ENCODE data around the gene MBD6. TPM values are rescaled to one million over a fixed set of nuclear protein-coding genes. Genes with fewer than 3 reads are reported as not detected.
"Not testable (repeated sequence)": the region's sequence is repeated elsewhere in the genome, so short reads cannot be mapped to it uniquely, and the experiment has no call there.

The MBD6 gene
- polyA plus RNA-seq, 2 of the 4 experiments (the other 2 are of a cell fraction): 4.6 to 24.2 TPM

DNA sequence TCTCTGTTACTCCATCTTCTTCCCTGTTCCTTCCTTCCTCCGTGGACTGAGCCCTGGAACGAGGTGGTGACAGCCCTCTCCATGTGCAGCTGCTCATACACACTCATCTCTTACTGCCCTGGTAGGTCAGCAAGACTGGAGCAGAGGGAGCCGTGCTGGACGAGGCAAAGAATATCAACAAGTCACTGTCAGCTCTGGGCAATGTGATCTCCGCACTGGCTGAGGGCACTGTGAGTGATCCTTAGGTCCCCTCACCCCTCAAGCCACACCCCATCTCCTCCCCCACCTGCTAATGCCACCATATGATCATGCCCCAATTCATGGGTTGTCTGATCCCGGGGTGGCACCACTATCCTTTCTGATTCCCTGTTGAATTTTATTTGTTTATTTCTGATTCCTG, 46.2 kb downstream of the MBD6 start:
- CTCF ChIA-PET: interaction anchor here (1.0 to 9.3 kb wide), 2 partner anchors 15 to 168 kb away, joined by 3 to 104 read pairs; no protein-coding TSS in a partner anchor
- Histone ChIP-seq H3K4me3 (no peak overlapping the region), H3K4me2 (no peak overlapping the region), H3K4me1 (no peaks in the 10 kb centered on the region), H3K9me3 (no peaks in the 10 kb centered on the region), H3K27ac (no peak overlapping the region)
- ATAC-seq (no peak; a peak in 2 of 6 replicates), FAIRE-seq (no peak), DNase-seq (ENCODE audit: low read depth in 1 of 2, low spot score in 1 of 2) (no peak)
- TF ChIP-seq SMC3 (IDR thresholded peaks at IDR 0.05): no peak
- TF ChIP-seq MAZ (IDR thresholded peaks at IDR 0.05; ENCODE audit: borderline replicate concordance, low read depth, low read length): no peak
- TF ChIP-seq, protein P1, sequence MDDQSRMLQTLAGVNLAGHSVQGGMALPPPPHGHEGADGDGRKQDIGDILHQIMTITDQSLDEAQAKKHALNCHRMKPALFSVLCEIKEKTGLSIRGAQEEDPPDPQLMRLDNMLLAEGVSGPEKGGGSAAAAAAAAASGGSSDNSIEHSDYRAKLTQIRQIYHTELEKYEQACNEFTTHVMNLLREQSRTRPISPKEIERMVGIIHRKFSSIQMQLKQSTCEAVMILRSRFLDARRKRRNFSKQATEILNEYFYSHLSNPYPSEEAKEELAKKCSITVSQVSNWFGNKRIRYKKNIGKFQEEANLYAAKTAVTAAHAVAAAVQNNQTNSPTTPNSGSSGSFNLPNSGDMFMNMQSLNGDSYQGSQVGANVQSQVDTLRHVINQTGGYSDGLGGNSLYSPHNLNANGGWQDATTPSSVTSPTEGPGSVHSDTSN (IDR thresholded peaks at IDR 0.05): no peak
- TF ChIP-seq ZC3H11A (IDR thresholded peaks at IDR 0.05): no peak
- TF ChIP-seq TFCP2L1 (CRISPR knock-in tag; IDR thresholded peaks at IDR 0.05): no peak
- TF ChIP-seq JUN (IDR thresholded peaks at IDR 0.05): no peak
- TF ChIP-seq MAFK (IDR thresholded peaks at IDR 0.05; ENCODE audit: partially characterized antibody): no peak
- no peak for TF ChIP-seq KDM1A (IDR thresholded peaks at IDR 0.05; ENCODE audit: low read depth)
- POLR2A ChIA-PET: no interaction called here
- WGBS (ENCODE audit: missing lambda C conversion rate): 43% methylated on average over 6 of the region's 6 CpGs

DNA sequence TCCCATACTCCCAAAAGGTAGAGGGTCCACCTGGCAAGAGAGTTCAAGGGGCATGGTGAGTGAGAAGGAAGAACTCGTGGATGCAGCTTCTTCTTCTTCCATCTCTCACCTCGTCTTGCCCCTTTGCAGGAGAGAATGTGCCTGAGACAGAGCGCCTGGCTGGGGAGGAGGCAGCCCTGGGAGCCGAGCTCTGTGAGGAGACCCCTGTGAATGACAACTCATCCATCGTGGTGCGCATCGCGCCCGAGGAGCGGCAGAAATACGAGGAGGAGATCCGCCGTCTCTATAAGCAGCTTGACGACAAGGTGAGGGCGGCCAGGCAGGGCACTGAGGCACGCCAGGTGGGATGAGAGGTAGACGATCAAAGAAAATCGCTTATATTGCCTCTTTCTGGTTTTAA, 47.2 kb downstream of the MBD6 start:
- FAIRE-seq (no peak), ATAC-seq (no peak), DNase-seq (ENCODE audit: low read depth in 1 of 2, low spot score in 1 of 2) (no peak)
- ChIA-PET POLR2A (no interaction called here), CTCF (interaction anchor here (0.9 to 9.3 kb wide), 4 partner anchors 14 to 167 kb away, joined by 3 to 104 read pairs (median 4); no protein-coding TSS in a partner anchor)
- Histone ChIP-seq H3K27ac (no peak overlapping the region), H3K9me3 (no peaks in the 10 kb centered on the region), H3K4me3 (no peak overlapping the region), H3K4me1 (no peaks in the 10 kb centered on the region), H3K4me2 (no peak overlapping the region)
- 72% methylated on average over 18 of the region's 18 CpGs for WGBS (ENCODE audit: missing lambda C conversion rate)
- TF ChIP-seq, protein P2, sequence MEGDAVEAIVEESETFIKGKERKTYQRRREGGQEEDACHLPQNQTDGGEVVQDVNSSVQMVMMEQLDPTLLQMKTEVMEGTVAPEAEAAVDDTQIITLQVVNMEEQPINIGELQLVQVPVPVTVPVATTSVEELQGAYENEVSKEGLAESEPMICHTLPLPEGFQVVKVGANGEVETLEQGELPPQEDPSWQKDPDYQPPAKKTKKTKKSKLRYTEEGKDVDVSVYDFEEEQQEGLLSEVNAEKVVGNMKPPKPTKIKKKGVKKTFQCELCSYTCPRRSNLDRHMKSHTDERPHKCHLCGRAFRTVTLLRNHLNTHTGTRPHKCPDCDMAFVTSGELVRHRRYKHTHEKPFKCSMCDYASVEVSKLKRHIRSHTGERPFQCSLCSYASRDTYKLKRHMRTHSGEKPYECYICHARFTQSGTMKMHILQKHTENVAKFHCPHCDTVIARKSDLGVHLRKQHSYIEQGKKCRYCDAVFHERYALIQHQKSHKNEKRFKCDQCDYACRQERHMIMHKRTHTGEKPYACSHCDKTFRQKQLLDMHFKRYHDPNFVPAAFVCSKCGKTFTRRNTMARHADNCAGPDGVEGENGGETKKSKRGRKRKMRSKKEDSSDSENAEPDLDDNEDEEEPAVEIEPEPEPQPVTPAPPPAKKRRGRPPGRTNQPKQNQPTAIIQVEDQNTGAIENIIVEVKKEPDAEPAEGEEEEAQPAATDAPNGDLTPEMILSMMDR (IDR thresholded peaks at IDR 0.05): no peak
- TF ChIP-seq, protein P3, sequence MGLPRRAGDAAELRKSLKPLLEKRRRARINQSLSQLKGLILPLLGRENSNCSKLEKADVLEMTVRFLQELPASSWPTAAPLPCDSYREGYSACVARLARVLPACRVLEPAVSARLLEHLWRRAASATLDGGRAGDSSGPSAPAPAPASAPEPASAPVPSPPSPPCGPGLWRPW (IDR thresholded peaks at IDR 0.05): no peak
- TF ChIP-seq HOXB5 (CRISPR knock-in tag; IDR thresholded peaks at IDR 0.05): no peak
- TF ChIP-seq EHMT2 (IDR thresholded peaks at IDR 0.05; ENCODE audit: low read depth): no peak
- TF ChIP-seq, protein P4, sequence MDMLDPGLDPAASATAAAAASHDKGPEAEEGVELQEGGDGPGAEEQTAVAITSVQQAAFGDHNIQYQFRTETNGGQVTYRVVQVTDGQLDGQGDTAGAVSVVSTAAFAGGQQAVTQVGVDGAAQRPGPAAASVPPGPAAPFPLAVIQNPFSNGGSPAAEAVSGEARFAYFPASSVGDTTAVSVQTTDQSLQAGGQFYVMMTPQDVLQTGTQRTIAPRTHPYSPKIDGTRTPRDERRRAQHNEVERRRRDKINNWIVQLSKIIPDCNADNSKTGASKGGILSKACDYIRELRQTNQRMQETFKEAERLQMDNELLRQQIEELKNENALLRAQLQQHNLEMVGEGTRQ (IDR thresholded peaks at IDR 0.05): no peak
- no peak for TF ChIP-seq CEBPB (IDR thresholded peaks at IDR 0.05)
- no peak for TF ChIP-seq TFCP2L1 (CRISPR knock-in tag; IDR thresholded peaks at IDR 0.05)
- no peak for TF ChIP-seq FOXS1 (CRISPR knock-in tag; IDR thresholded peaks at IDR 0.05)
- TF ChIP-seq CBX8 (IDR thresholded peaks at IDR 0.05): no peak
- TF ChIP-seq CHD4 (IDR thresholded peaks at IDR 0.05; ENCODE audit: borderline replicate concordance): no peak

DNA sequence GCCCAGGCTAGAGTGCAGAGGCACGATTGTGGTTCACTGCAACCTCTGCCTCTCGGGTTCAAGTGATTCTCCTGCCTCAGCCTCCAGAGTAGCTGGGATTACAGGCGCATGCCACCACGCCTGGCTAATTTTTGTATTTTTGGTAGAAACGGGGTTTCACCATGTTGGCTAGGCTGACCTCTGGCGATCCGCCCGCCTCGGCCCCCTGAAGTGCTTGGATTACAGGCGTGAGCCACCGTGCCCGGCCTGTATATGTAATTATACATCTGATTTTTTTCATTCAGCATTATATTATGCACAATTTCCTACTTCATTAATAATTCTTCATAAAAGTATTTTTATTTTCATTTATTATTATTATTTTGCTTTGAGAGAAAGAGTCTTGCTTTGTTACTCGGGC, 47.8 kb downstream of the MBD6 start:
- not testable (repeated sequence) for FAIRE-seq; DNase-seq (ENCODE audit: low read depth in 1 of 2, low spot score in 1 of 2); H3K4me3 ChIP-seq; H3K4me1 ChIP-seq; H3K9me3 ChIP-seq; H3K4me2 ChIP-seq; ATAC-seq; H3K27ac ChIP-seq
- 60% methylated on average over 13 of the region's 13 CpGs for WGBS (ENCODE audit: missing lambda C conversion rate)
- CTCF ChIA-PET: interaction anchor here (0.8 to 9.3 kb wide), 5 partner anchors 13 to 165 kb away, joined by 3 to 104 read pairs (median 4); no protein-coding TSS in a partner anchor
- POLR2A ChIA-PET: interaction anchor here (0.6 kb wide), 1 partner anchor 24 kb away, joined by 4 read pairs; no protein-coding TSS in a partner anchor

Data from A549 (cell line).